Measurements from ENCODE around the gene ANO9.
A peak's percentile ranks its signal among the peaks of the same experiment; 100 is the strongest.

The ANO9 gene

DNA sequence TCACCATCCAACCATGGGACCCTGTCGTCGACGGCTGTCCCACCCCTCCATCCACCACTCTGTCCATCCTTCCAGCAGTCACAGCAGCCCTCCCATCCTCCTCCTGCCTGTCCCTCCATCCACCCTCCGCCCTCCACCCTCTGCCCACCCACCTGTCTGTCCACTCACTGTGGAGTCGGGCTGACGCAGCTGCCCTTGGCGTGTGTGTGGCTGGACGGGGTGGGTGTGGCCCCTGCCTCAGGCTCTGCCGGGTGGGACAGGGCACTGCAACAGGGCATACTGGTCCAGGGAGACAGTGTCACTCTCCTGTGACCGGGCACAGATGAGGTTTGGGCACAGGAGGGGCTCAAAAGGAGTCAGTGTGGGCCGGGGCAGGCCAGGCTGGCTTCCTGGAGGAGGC is 45.9 kb downstream of the ANO9 start:
- H3K4me3 ChIP-seq (ENCODE audit: low read depth, low read length) = no peak overlapping the region
- TF ChIP-seq, protein P1, sequence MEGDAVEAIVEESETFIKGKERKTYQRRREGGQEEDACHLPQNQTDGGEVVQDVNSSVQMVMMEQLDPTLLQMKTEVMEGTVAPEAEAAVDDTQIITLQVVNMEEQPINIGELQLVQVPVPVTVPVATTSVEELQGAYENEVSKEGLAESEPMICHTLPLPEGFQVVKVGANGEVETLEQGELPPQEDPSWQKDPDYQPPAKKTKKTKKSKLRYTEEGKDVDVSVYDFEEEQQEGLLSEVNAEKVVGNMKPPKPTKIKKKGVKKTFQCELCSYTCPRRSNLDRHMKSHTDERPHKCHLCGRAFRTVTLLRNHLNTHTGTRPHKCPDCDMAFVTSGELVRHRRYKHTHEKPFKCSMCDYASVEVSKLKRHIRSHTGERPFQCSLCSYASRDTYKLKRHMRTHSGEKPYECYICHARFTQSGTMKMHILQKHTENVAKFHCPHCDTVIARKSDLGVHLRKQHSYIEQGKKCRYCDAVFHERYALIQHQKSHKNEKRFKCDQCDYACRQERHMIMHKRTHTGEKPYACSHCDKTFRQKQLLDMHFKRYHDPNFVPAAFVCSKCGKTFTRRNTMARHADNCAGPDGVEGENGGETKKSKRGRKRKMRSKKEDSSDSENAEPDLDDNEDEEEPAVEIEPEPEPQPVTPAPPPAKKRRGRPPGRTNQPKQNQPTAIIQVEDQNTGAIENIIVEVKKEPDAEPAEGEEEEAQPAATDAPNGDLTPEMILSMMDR (conservative IDR thresholded peaks at IDR 0.05; ENCODE audit: low read depth, low read length) = no peak
- no peak for DNase-seq (ENCODE audit: low read depth)

DNA sequence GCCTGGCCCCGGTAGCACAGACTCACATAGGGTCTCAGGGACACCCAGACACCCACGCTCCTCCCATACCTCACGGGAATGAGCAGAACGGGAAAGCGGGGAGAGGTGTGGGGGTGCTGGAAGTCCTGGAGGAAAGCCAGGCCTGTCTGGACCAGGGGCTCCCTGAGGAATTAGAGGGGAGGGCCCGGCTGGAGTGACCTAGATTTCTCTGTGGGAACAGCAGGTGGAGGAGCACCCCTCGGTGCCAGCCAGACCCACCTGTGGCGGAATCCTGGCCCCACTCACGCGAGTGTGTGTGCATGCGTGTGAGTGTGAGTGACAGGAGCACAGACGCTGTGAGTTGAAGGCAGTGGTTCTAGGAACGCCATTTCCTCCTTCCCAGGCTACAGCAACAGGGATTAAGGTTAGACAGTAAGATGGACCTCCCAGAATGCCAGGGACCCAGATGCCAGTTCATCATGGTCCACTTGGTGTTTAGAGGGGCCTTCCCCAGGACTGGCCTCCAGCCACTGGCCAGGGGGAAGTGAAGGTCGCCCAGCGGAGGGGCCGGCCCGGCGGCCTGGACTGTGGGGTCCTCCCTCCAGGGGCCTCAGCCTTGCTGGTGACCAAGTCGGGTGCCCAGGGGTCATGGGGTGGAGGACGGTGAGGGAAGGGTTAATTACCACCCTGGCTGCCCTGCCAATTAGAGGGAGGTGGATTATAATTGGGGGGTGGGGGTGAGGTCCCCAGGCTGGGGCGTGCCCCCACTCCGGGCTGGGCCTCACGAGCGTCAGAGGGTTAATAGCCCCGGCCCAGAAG is 46.8 kb downstream of the ANO9 start:
- no peak for DNase-seq (ENCODE audit: low read depth)
- no peak overlapping the region for H3K4me3 ChIP-seq (ENCODE audit: low read depth, low read length)

DNA sequence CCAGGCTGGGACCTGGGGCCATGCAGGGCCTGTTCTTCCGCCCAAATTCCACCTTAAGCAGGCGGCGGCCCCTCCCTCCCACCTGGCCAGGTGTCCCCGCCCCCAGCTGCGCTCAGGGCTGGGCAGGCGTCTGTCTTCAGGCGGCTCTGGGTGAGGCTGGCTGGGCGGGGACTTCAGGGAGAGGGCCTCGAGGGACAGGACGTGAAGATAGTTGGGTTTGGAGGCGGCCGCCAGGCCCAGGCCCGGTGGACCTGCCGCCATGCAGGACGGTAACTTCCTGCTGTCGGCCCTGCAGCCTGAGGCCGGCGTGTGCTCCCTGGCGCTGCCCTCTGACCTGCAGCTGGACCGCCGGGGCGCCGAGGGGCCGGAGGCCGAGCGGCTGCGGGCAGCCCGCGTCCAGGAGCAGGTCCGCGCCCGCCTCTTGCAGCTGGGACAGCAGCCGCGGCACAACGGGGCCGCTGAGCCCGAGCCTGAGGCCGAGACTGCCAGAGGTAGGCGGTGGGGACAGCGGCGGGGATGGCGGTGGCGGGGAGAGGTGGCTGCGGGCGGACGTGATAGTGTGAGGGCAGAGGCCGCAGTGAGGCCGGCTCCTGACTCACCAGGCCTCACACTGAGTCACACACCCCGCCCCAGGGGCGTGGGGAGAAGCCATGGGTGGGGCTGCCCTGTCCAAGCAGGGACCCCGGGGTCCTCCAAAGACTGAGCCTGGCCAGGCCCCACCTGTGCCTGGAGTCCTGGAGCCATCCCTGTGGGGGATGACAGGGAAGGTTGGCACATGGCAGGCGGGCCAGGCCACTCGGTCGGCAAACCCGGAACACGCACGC is 47.6 kb downstream of the ANO9 start, which contains the start of gene PKP3:
Gene PKP3 (plus strand): TSS at position 176 of the 824 bp plus-strand sequence. CDS start 84 bp downstream, at position 260.
- TF ChIP-seq, protein P1 (conservative IDR thresholded peaks at IDR 0.05; ENCODE audit: low read depth, low read length) = no peak
- no peak within 1 kb of the TSS for H3K4me3 ChIP-seq (ENCODE audit: low read depth, low read length)
- DNase-seq (ENCODE audit: low read depth) = peak; percentile 46

More for the DNA sequence above, 46.8 kb downstream of the ANO9 start:
- TF ChIP-seq, protein P1 (conservative IDR thresholded peaks at IDR 0.05; ENCODE audit: low read depth, low read length) = no peak

DNA sequence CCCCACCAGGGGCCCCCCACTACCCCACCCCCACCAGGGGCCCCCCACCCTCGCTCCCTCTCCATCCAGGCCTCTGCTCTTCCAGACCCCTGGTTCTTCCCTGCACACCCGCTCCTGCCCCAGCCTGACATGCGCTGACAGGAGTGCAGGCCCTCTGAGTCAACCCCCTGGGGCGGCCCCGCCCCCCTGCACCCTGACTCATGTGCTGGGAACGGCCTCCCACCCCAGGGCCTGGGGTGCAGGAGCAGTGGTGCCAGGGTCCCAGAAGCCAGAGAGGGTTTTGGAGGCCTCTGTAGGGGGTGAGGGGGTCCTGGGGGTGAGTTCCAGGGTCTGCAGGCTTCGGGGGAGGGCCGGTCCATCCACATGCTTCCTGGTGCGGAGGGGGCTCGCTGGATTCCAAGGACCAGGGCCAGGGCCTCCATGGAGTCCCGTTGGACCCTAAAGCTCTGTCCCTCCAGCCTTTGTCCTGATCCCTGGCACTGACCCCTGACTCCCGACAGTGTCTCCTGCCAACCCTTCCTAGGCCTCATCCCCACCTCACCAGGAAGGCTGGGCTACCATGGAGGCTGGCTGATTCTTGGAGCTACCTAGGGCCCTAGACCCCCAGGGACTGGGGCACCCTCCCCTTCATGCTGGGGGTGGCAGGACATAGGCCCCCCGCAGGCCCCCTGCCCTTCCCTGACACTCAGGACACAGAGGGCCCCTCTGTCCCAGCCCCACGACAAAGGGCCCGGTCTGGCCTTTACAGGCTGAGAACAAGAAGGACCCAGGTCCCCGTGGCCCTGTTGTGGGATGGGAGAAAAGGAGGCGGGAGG is 48.4 kb downstream of the ANO9 start:
- H3K4me3 ChIP-seq (ENCODE audit: low read depth, low read length) = no peak overlapping the region
- TF ChIP-seq, protein P1 (conservative IDR thresholded peaks at IDR 0.05; ENCODE audit: low read depth, low read length) = no peak
- peak; percentile 70 for DNase-seq (ENCODE audit: low read depth)

DNA sequence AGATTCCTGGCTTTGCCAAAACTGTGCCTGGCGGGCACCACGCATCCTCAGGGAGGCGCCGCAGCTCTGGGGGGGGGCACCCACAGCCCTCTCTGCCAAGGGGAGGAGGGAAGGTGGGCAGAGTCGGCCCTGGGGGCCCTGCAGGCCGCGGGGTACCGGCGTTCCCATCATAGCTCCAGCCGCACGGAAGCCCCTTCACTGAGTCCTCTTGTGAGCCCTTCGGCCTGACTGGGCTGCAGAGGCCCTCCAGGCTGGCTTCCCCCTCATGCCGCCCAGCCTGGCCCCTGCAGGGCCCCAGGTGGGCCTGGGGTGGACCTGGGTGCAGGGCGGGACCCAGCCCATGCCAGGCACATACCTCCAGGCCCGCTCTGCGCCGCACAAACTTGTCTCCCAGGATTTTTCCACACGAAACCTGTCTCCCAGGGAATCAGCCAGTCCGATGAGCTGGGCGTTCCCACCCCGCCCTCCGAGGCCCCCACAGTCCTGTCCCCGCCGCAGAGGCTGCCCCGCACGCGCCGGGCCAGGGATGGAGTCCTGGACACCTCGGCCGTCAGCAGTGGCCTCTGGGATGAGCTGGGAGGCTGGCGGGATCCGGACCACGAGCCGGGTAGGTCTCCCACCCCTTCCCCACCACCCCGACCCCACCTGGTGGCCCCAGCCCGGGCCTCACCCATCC is 49.6 kb downstream of the ANO9 start:
- H3K4me3 ChIP-seq (ENCODE audit: low read depth, low read length) = no peak overlapping the region
- no peak for DNase-seq (ENCODE audit: low read depth)
- TF ChIP-seq, protein P1 (conservative IDR thresholded peaks at IDR 0.05; ENCODE audit: low read depth, low read length) = no peak

Data from choroid plexus epithelial cell (primary cell).